Lower lobe of right lung (tissue), 2 donors: Measurements from ENCODE around the gene RREB1. TPM values are rescaled to one million over a fixed set of nuclear protein-coding genes. Genes with fewer than 3 reads are reported as not detected.
"Not testable (repeated sequence)": the region's sequence is repeated elsewhere in the genome, so short reads cannot be mapped to it uniquely, and the experiment has no call there.

Source experiments
- ATAC-seq, 2 donors: fragments of 200-7000 bp; cut with Tn5 transposase; one replicate each; pipeline ENCODE4 v1.9.1; 2020 to 2022; ENCODE audit warnings: mild to moderate bottlenecking in 2 of 2, moderate library complexity in 2 of 2
- DNase-seq: peaks from one replicate; pipeline ENCODE4 v3.0.0-alpha.2; 2020
- H3K27ac ChIP-seq: fragments of 200-600 bp; one replicate; pipeline ENCODE4 v1.8.0; 2022
- H3K27me3 ChIP-seq: fragments of 200-600 bp; one replicate; pipeline ENCODE4 v1.8.0; 2022; ENCODE audit warnings: low read depth
- H3K36me3 ChIP-seq: fragments of 200-600 bp; one replicate; pipeline ENCODE4 v1.8.0; 2022; ENCODE audit warnings: mild to moderate bottlenecking
- H3K4me1 ChIP-seq: fragments of 200-600 bp; one replicate; pipeline ENCODE4 v1.8.0; 2022
- H3K4me3 ChIP-seq: fragments of 200-600 bp; one replicate; pipeline ENCODE4 v1.8.0; 2022; ENCODE audit warnings: mild to moderate bottlenecking
- H3K9me3 ChIP-seq: fragments of 200-600 bp; one replicate; pipeline ENCODE4 v1.8.0; 2022
- CTCF ChIP-seq: fragments of 200-600 bp; IDR thresholded peaks from one replicate; pipeline ENCODE4 v1.8.0; 2022; ENCODE audit warnings: antibody characterized with exemption, mild to moderate bottlenecking
- intact Hi-C: fragments of 100-400 bp; cut with DNase I; formaldehyde crosslinking; loops from one replicate; pipeline ENCODE4 v1.11.0; 2022
- total RNA-seq: library from RNA; stranded (reverse); fragmentation: NEBNext Ultra II Directional; extraction: Animal tissue kit (Norgen Biotek cat#: 25700); gene quantifications from one replicate; pipeline ENCODE4 v1.2.1, GENCODE V29; 2021
- donor health status: DM: no; HTN: yes; CAD: no; lungs with severe emphysema.

Gene RREB1
- total RNA-seq, 1 donor from 2014 or later = 62.8 TPM

GRCh38 chr6:7258231-7258763, 150.5 kb downstream of the RREB1 start:
- DNase-seq = no peak
- no peak for TF ChIP-seq CTCF
- Histone ChIP-seq H3K4me1 (peaks cover 38% of the 10 kb centered on the region), H3K4me3 (no peak overlapping the region), H3K36me3 (no peaks in the 10 kb centered on the region), H3K9me3 (peaks cover 4% of the 10 kb centered on the region), H3K27ac (no peak overlapping the region), H3K27me3 (no peaks in the 10 kb centered on the region)
- ATAC-seq = no peak
- intact Hi-C loops = no loop called here

- Histone ChIP-seq H3K4me1 (peaks cover 17% of the 10 kb centered on the region), H3K36me3 (no peaks in the 10 kb centered on the region), H3K9me3 (peaks cover 4% of the 10 kb centered on the region), H3K27ac (peak overlapping the region; percentile 69), H3K4me3 (peak overlapping the region; percentile 61), H3K27me3 (no peaks in the 10 kb centered on the region)
- ATAC-seq = peak; percentile 25 to 38
- TF ChIP-seq CTCF = no peak
- DNase-seq = no peak
- intact Hi-C loops = no loop called here
These were observed 152.7 kb downstream of the RREB1 start for GRCh38 chr6:7260291-7261031.

GRCh38 chr6:7261032-7261841, 153.5 kb downstream of the RREB1 start:
- TF ChIP-seq CTCF = no peak
- Histone ChIP-seq H3K27me3 (no peaks in the 10 kb centered on the region), H3K4me3 (peak overlapping the region; percentile 61), H3K9me3 (no peaks in the 10 kb centered on the region), H3K27ac (peak overlapping the region; percentile 69), H3K4me1 (peaks cover 17% of the 10 kb centered on the region), H3K36me3 (no peaks in the 10 kb centered on the region)
- DNase-seq (peak; percentile 92), ATAC-seq (peak; percentile 97 to 98)
- intact Hi-C loops = no loop called here

- H3K4me1 ChIP-seq = peaks cover 17% of the 10 kb centered on the region
- TF ChIP-seq CTCF = no peak
- no peaks in the 10 kb centered on the region for H3K27me3 ChIP-seq
- no peaks in the 10 kb centered on the region for H3K9me3 ChIP-seq
- ATAC-seq (peak; percentile 8 to 22), DNase-seq (no peak)
- no peaks in the 10 kb centered on the region for H3K36me3 ChIP-seq
- H3K4me3 ChIP-seq = peak overlapping the region; percentile 61
- H3K27ac ChIP-seq = no peak overlapping the region
- intact Hi-C loops = no loop called here
These were observed 154.2 kb downstream of the RREB1 start for GRCh38 chr6:7261852-7262461.

- intact Hi-C loops = no loop called here
- ATAC-seq (no peak), DNase-seq (no peak)
- Histone ChIP-seq H3K36me3 (no peaks in the 10 kb centered on the region), H3K27ac (no peak overlapping the region), H3K4me3 (no peak overlapping the region), H3K27me3 (no peaks in the 10 kb centered on the region), H3K4me1 (peaks cover 17% of the 10 kb centered on the region), H3K9me3 (no peaks in the 10 kb centered on the region)
- no peak for TF ChIP-seq CTCF
These were observed 155.2 kb downstream of the RREB1 start for GRCh38 chr6:7262746-7263518.

GRCh38 chr6:7263519-7263805, 155.7 kb downstream of the RREB1 start:
- H3K4me1 ChIP-seq = peaks cover 17% of the 10 kb centered on the region
- H3K4me3 ChIP-seq, intact Hi-C loops, DNase-seq, H3K36me3 ChIP-seq, H3K27ac ChIP-seq, H3K9me3 ChIP-seq, ATAC-seq, H3K27me3 ChIP-seq: not testable (repeated sequence)
